ENCODE results near the gene AKAP6. TPM values are rescaled to one million over a fixed set of nuclear protein-coding genes. Genes with fewer than 3 reads are reported as not detected.

The AKAP6 gene
- total RNA-seq, 1 experiment from 2014 or later: 2.3 TPM

- Histone ChIP-seq H3K79me2 (ENCODE audit: low read length) (no peaks in the 10 kb centered on the region), H3K4me1 (ENCODE audit: low read length) (no peaks in the 10 kb centered on the region), H3K9ac (ENCODE audit: low read length) (no peak overlapping the region), H3K4me2 (ENCODE audit: low read depth, low read length, poor library complexity, severe bottlenecking) (no peak overlapping the region), H3K9me2 (replicated peaks; ENCODE audit: insufficient read depth, low read length) (no peaks in the 10 kb centered on the region), H3K27ac (ENCODE audit: low read length) (no peak overlapping the region), H3K27me3 (ENCODE audit: low read length) (no peaks in the 10 kb centered on the region), H2AFZ (ENCODE audit: low read length) (no peak overlapping the region), H4K20me1 (ENCODE audit: insufficient read depth, low read depth, low read length) (no peaks in the 10 kb centered on the region), H3K9me3 (ENCODE audit: low read length) (no peaks in the 10 kb centered on the region), H3K36me3 (ENCODE audit: insufficient read depth, low read length) (no peaks in the 10 kb centered on the region), H3K4me3 (ENCODE audit: low read length) (no peak overlapping the region)
- DNase-seq: no peak
Measured at GRCh38 chr14:32608857-32609256, 279.8 kb downstream of the AKAP6 start.

- no peaks in the 10 kb centered on the region for H3K27me3 ChIP-seq (ENCODE audit: low read length)
- no peak overlapping the region for H3K4me3 ChIP-seq (ENCODE audit: low read length)
- H3K4me1 ChIP-seq (ENCODE audit: low read length): no peaks in the 10 kb centered on the region
- H3K9me2 ChIP-seq (replicated peaks; ENCODE audit: insufficient read depth, low read length): no peaks in the 10 kb centered on the region
- H3K36me3 ChIP-seq (ENCODE audit: insufficient read depth, low read length): no peaks in the 10 kb centered on the region
- no peak for DNase-seq
- H3K79me2 ChIP-seq (ENCODE audit: low read length): no peaks in the 10 kb centered on the region
- H3K4me2 ChIP-seq (ENCODE audit: low read depth, low read length, poor library complexity, severe bottlenecking): no peak overlapping the region
- H4K20me1 ChIP-seq (ENCODE audit: insufficient read depth, low read depth, low read length): no peaks in the 10 kb centered on the region
- H3K9ac ChIP-seq (ENCODE audit: low read length): no peak overlapping the region
- H2AFZ ChIP-seq (ENCODE audit: low read length): no peak overlapping the region
- H3K27ac ChIP-seq (ENCODE audit: low read length): no peak overlapping the region
- no peaks in the 10 kb centered on the region for H3K9me3 ChIP-seq (ENCODE audit: low read length)
Measured at GRCh38 chr14:32609388-32609787, 280.3 kb downstream of the AKAP6 start.

- no peaks in the 10 kb centered on the region for H3K36me3 ChIP-seq (ENCODE audit: insufficient read depth, low read length)
- no peak overlapping the region for H3K9ac ChIP-seq (ENCODE audit: low read length)
- DNase-seq: no peak
- no peaks in the 10 kb centered on the region for H3K9me3 ChIP-seq (ENCODE audit: low read length)
- H3K4me3 ChIP-seq (ENCODE audit: low read length): no peak overlapping the region
- H3K4me2 ChIP-seq (ENCODE audit: low read depth, low read length, poor library complexity, severe bottlenecking): no peak overlapping the region
- no peak overlapping the region for H3K27ac ChIP-seq (ENCODE audit: low read length)
- H3K79me2 ChIP-seq (ENCODE audit: low read length): no peaks in the 10 kb centered on the region
- no peaks in the 10 kb centered on the region for H4K20me1 ChIP-seq (ENCODE audit: insufficient read depth, low read depth, low read length)
- H2AFZ ChIP-seq (ENCODE audit: low read length): no peak overlapping the region
- no peaks in the 10 kb centered on the region for H3K27me3 ChIP-seq (ENCODE audit: low read length)
- H3K9me2 ChIP-seq (replicated peaks; ENCODE audit: insufficient read depth, low read length): no peaks in the 10 kb centered on the region
- H3K4me1 ChIP-seq (ENCODE audit: low read length): no peaks in the 10 kb centered on the region
Measured at GRCh38 chr14:32611752-32612151, 282.7 kb downstream of the AKAP6 start.

GRCh38 chr14:32618991-32619390 lies 289.9 kb downstream of the AKAP6 start:
- Histone ChIP-seq H3K79me2 (ENCODE audit: low read length) (no peaks in the 10 kb centered on the region), H3K9me2 (replicated peaks; ENCODE audit: insufficient read depth, low read length) (no peaks in the 10 kb centered on the region), H3K4me3 (ENCODE audit: low read length) (no peak overlapping the region), H3K36me3 (ENCODE audit: insufficient read depth, low read length) (no peaks in the 10 kb centered on the region), H3K27me3 (ENCODE audit: low read length) (no peaks in the 10 kb centered on the region), H3K4me1 (ENCODE audit: low read length) (no peaks in the 10 kb centered on the region), H4K20me1 (ENCODE audit: insufficient read depth, low read depth, low read length) (no peaks in the 10 kb centered on the region), H3K9ac (ENCODE audit: low read length) (no peak overlapping the region), H2AFZ (ENCODE audit: low read length) (no peak overlapping the region), H3K9me3 (ENCODE audit: low read length) (no peaks in the 10 kb centered on the region), H3K27ac (ENCODE audit: low read length) (no peak overlapping the region), H3K4me2 (ENCODE audit: low read depth, low read length, poor library complexity, severe bottlenecking) (no peak overlapping the region)
- no peak for DNase-seq

- Histone ChIP-seq H2AFZ (ENCODE audit: low read length) (no peak overlapping the region), H3K27me3 (ENCODE audit: low read length) (no peaks in the 10 kb centered on the region), H3K79me2 (ENCODE audit: low read length) (no peaks in the 10 kb centered on the region), H3K9me3 (ENCODE audit: low read length) (no peaks in the 10 kb centered on the region), H3K4me3 (ENCODE audit: low read length) (no peak overlapping the region), H3K27ac (ENCODE audit: low read length) (no peak overlapping the region), H4K20me1 (ENCODE audit: insufficient read depth, low read depth, low read length) (no peaks in the 10 kb centered on the region), H3K9ac (ENCODE audit: low read length) (no peak overlapping the region), H3K9me2 (replicated peaks; ENCODE audit: insufficient read depth, low read length) (no peaks in the 10 kb centered on the region), H3K4me2 (ENCODE audit: low read depth, low read length, poor library complexity, severe bottlenecking) (no peak overlapping the region), H3K36me3 (ENCODE audit: insufficient read depth, low read length) (no peaks in the 10 kb centered on the region), H3K4me1 (ENCODE audit: low read length) (no peaks in the 10 kb centered on the region)
- no peak for DNase-seq
Measured at GRCh38 chr14:32620303-32620702, 291.2 kb downstream of the AKAP6 start.

GRCh38 chr14:32620724-32621123 lies 291.6 kb downstream of the AKAP6 start:
- no peaks in the 10 kb centered on the region for H4K20me1 ChIP-seq (ENCODE audit: insufficient read depth, low read depth, low read length)
- H3K36me3 ChIP-seq (ENCODE audit: insufficient read depth, low read length): no peaks in the 10 kb centered on the region
- no peaks in the 10 kb centered on the region for H3K4me1 ChIP-seq (ENCODE audit: low read length)
- no peak for DNase-seq
- no peaks in the 10 kb centered on the region for H3K27me3 ChIP-seq (ENCODE audit: low read length)
- no peak overlapping the region for H3K4me3 ChIP-seq (ENCODE audit: low read length)
- no peaks in the 10 kb centered on the region for H3K9me2 ChIP-seq (replicated peaks; ENCODE audit: insufficient read depth, low read length)
- H3K4me2 ChIP-seq (ENCODE audit: low read depth, low read length, poor library complexity, severe bottlenecking): no peak overlapping the region
- H2AFZ ChIP-seq (ENCODE audit: low read length): no peak overlapping the region
- no peaks in the 10 kb centered on the region for H3K79me2 ChIP-seq (ENCODE audit: low read length)
- H3K27ac ChIP-seq (ENCODE audit: low read length): no peak overlapping the region
- no peak overlapping the region for H3K9ac ChIP-seq (ENCODE audit: low read length)
- H3K9me3 ChIP-seq (ENCODE audit: low read length): no peaks in the 10 kb centered on the region

GRCh38 chr14:32621585-32621984 lies 292.5 kb downstream of the AKAP6 start:
- Histone ChIP-seq H3K9me2 (replicated peaks; ENCODE audit: insufficient read depth, low read length) (no peaks in the 10 kb centered on the region), H3K9ac (ENCODE audit: low read length) (no peak overlapping the region), H3K9me3 (ENCODE audit: low read length) (no peaks in the 10 kb centered on the region), H3K4me1 (ENCODE audit: low read length) (no peaks in the 10 kb centered on the region), H3K4me3 (ENCODE audit: low read length) (no peak overlapping the region), H2AFZ (ENCODE audit: low read length) (no peak overlapping the region), H3K4me2 (ENCODE audit: low read depth, low read length, poor library complexity, severe bottlenecking) (no peak overlapping the region), H4K20me1 (ENCODE audit: insufficient read depth, low read depth, low read length) (no peaks in the 10 kb centered on the region), H3K79me2 (ENCODE audit: low read length) (no peaks in the 10 kb centered on the region), H3K36me3 (ENCODE audit: insufficient read depth, low read length) (no peaks in the 10 kb centered on the region), H3K27ac (ENCODE audit: low read length) (no peak overlapping the region), H3K27me3 (ENCODE audit: low read length) (no peaks in the 10 kb centered on the region)
- no peak for DNase-seq

- Histone ChIP-seq H3K9me2 (replicated peaks; ENCODE audit: insufficient read depth, low read length) (no peaks in the 10 kb centered on the region), H4K20me1 (ENCODE audit: insufficient read depth, low read depth, low read length) (no peaks in the 10 kb centered on the region), H3K9ac (ENCODE audit: low read length) (no peak overlapping the region), H3K27me3 (ENCODE audit: low read length) (no peaks in the 10 kb centered on the region), H3K4me1 (ENCODE audit: low read length) (no peaks in the 10 kb centered on the region), H3K36me3 (ENCODE audit: insufficient read depth, low read length) (no peaks in the 10 kb centered on the region), H3K27ac (ENCODE audit: low read length) (no peak overlapping the region), H3K9me3 (ENCODE audit: low read length) (no peaks in the 10 kb centered on the region), H3K4me2 (ENCODE audit: low read depth, low read length, poor library complexity, severe bottlenecking) (no peak overlapping the region), H3K79me2 (ENCODE audit: low read length) (no peaks in the 10 kb centered on the region), H2AFZ (ENCODE audit: low read length) (no peak overlapping the region), H3K4me3 (ENCODE audit: low read length) (no peak overlapping the region)
- peak; percentile 45 for DNase-seq
Measured at GRCh38 chr14:32622742-32623141, 293.6 kb downstream of the AKAP6 start.

All from Karpas-422 (cell line).